ENCODE measurements around the gene COL8A1. TPM values are rescaled to one million over a fixed set of nuclear protein-coding genes. Genes with fewer than 3 reads are reported as not detected.

The COL8A1 gene
- total RNA-seq, 1 experiment from 2014 or later = 0.87 TPM

DNA sequence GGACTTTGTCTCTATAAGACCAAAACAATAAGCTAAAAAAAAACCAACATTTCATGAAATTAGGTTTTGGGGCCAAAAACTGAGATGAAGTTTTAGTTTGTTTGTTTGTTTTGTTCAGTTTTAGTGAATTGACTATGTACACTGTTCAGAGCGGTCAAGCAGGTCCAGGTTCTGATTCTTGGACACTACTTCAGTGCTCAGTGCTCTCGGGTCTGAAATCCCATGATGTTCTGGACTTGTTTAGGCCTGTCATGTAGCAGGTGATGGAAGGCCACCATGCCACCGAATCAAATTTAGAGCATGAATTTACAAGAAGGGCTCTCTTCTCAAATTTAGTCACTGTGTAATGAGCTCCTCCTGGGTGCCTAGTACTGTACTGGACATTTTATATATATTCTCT, 45.5 kb downstream of the COL8A1 start (continued):
- no peak for TF ChIP-seq NFE2L1 (CRISPR knock-in tag; IDR thresholded peaks at IDR 0.05)
- no peak for TF ChIP-seq SP1 (CRISPR knock-in tag; conservative IDR thresholded peaks at IDR 0.05)
- TF ChIP-seq, protein P1, sequence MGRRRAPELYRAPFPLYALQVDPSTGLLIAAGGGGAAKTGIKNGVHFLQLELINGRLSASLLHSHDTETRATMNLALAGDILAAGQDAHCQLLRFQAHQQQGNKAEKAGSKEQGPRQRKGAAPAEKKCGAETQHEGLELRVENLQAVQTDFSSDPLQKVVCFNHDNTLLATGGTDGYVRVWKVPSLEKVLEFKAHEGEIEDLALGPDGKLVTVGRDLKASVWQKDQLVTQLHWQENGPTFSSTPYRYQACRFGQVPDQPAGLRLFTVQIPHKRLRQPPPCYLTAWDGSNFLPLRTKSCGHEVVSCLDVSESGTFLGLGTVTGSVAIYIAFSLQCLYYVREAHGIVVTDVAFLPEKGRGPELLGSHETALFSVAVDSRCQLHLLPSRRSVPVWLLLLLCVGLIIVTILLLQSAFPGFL (CRISPR knock-in tag; IDR thresholded peaks at IDR 0.05; ENCODE audit: borderline replicate concordance) = no peak
- TF ChIP-seq ZNF121 (CRISPR knock-in tag; IDR thresholded peaks at IDR 0.05) = no peak

DNA sequence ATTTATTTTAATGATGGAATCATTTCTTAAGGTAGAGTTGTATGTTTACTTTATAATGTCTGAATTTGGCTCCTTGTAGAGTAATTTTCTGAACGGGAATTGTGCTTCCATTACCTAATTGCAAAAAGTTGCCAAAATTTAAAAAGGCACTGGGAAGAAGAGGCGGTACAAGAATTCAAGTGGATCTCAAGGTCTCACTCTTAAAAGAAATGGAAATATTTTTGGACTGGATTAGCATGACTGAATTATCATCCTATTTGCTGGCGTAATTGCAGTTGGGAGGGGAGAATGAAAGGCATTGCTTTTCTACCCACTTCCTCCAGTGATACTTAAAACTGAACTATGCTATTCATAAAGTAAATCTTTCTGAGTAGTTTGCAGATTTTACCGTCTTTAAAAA, 46.2 kb downstream of the COL8A1 start:
- Mint-ChIP-seq H3K4me1 (no peaks in the 10 kb centered on the region), H3K27ac (no peak overlapping the region), H3K4me3 (no peak overlapping the region), H3K9me3 (no peaks in the 10 kb centered on the region; the same call in 1 of the 2 replicates), H3K27me3 (ENCODE audit: low read depth) (no peaks in the 10 kb centered on the region), H3K36me3 (no peaks in the 10 kb centered on the region)
- CTCF ChIA-PET = interaction anchor here (1.3 kb wide), 1 partner anchor 153 kb away, joined by 3 read pairs; no protein-coding TSS in a partner anchor
- POLR2A ChIA-PET = no interaction called here
- DNase-seq (ENCODE audit: low spot score) = no peak
- no peak for ATAC-seq
- no peak for TF ChIP-seq ZNF219 (CRISPR knock-in tag; IDR thresholded peaks at IDR 0.05; ENCODE audit: borderline replicate concordance)
- TF ChIP-seq CREM (CRISPR knock-in tag; IDR thresholded peaks at IDR 0.05) = no peak
- no peak for TF ChIP-seq NFE2L1 (CRISPR knock-in tag; IDR thresholded peaks at IDR 0.05)
- TF ChIP-seq FOXK1 (CRISPR knock-in tag; IDR thresholded peaks at IDR 0.05) = no peak
- TF ChIP-seq NR3C1 (CRISPR knock-in tag; conservative IDR thresholded peaks at IDR 0.05; ENCODE audit: low read depth) = no peak
- TF ChIP-seq PRRX2 (CRISPR knock-in tag; IDR thresholded peaks at IDR 0.05) = no peak
- no peak for TF ChIP-seq KAT7 (CRISPR knock-in tag; IDR thresholded peaks at IDR 0.05; ENCODE audit: borderline replicate concordance)
- no peak for TF ChIP-seq TP53 (CRISPR knock-in tag; IDR thresholded peaks at IDR 0.05)
- no peak for TF ChIP-seq ETV6 (CRISPR knock-in tag; IDR thresholded peaks at IDR 0.05)
- TF ChIP-seq, protein P2, sequence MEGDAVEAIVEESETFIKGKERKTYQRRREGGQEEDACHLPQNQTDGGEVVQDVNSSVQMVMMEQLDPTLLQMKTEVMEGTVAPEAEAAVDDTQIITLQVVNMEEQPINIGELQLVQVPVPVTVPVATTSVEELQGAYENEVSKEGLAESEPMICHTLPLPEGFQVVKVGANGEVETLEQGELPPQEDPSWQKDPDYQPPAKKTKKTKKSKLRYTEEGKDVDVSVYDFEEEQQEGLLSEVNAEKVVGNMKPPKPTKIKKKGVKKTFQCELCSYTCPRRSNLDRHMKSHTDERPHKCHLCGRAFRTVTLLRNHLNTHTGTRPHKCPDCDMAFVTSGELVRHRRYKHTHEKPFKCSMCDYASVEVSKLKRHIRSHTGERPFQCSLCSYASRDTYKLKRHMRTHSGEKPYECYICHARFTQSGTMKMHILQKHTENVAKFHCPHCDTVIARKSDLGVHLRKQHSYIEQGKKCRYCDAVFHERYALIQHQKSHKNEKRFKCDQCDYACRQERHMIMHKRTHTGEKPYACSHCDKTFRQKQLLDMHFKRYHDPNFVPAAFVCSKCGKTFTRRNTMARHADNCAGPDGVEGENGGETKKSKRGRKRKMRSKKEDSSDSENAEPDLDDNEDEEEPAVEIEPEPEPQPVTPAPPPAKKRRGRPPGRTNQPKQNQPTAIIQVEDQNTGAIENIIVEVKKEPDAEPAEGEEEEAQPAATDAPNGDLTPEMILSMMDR (IDR thresholded peaks at IDR 0.05) = no peak
- no peak for TF ChIP-seq JUN (CRISPR knock-in tag; IDR thresholded peaks at IDR 0.05)
- TF ChIP-seq, protein P3, sequence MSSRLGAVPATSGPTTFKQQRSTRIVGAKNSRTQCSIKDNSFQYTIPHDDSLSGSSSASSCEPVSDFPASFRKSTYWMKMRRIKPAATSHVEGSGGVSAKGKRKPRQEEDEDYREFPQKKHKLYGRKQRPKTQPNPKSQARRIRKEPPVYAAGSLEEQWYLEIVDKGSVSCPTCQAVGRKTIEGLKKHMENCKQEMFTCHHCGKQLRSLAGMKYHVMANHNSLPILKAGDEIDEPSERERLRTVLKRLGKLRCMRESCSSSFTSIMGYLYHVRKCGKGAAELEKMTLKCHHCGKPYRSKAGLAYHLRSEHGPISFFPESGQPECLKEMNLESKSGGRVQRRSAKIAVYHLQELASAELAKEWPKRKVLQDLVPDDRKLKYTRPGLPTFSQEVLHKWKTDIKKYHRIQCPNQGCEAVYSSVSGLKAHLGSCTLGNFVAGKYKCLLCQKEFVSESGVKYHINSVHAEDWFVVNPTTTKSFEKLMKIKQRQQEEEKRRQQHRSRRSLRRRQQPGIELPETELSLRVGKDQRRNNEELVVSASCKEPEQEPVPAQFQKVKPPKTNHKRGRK (CRISPR knock-in tag; IDR thresholded peaks at IDR 0.05; ENCODE audit: borderline replicate concordance) = no peak
- TF ChIP-seq, protein P4, sequence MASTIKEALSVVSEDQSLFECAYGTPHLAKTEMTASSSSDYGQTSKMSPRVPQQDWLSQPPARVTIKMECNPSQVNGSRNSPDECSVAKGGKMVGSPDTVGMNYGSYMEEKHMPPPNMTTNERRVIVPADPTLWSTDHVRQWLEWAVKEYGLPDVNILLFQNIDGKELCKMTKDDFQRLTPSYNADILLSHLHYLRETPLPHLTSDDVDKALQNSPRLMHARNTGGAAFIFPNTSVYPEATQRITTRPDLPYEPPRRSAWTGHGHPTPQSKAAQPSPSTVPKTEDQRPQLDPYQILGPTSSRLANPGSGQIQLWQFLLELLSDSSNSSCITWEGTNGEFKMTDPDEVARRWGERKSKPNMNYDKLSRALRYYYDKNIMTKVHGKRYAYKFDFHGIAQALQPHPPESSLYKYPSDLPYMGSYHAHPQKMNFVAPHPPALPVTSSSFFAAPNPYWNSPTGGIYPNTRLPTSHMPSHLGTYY (CRISPR knock-in tag; IDR thresholded peaks at IDR 0.05) = no peak
- TF ChIP-seq, protein P5, sequence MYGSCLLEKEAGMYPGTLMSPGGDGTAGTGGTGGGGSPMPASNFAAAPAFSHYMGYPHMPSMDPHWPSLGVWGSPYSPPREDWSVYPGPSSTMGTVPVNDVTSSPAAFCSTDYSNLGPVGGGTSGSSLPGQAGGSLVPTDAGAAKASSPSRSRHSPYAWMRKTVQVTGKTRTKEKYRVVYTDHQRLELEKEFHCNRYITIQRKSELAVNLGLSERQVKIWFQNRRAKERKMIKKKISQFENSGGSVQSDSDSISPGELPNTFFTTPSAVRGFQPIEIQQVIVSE (CRISPR knock-in tag; IDR thresholded peaks at IDR 0.05; ENCODE audit: borderline replicate concordance) = no peak
- TF ChIP-seq, protein P6, sequence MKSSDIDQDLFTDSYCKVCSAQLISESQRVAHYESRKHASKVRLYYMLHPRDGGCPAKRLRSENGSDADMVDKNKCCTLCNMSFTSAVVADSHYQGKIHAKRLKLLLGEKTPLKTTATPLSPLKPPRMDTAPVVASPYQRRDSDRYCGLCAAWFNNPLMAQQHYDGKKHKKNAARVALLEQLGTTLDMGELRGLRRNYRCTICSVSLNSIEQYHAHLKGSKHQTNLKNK (CRISPR knock-in tag; IDR thresholded peaks at IDR 0.05) = no peak
- no peak for TF ChIP-seq CREB1 (CRISPR knock-in tag; IDR thresholded peaks at IDR 0.05)
- TF ChIP-seq, protein P7, sequence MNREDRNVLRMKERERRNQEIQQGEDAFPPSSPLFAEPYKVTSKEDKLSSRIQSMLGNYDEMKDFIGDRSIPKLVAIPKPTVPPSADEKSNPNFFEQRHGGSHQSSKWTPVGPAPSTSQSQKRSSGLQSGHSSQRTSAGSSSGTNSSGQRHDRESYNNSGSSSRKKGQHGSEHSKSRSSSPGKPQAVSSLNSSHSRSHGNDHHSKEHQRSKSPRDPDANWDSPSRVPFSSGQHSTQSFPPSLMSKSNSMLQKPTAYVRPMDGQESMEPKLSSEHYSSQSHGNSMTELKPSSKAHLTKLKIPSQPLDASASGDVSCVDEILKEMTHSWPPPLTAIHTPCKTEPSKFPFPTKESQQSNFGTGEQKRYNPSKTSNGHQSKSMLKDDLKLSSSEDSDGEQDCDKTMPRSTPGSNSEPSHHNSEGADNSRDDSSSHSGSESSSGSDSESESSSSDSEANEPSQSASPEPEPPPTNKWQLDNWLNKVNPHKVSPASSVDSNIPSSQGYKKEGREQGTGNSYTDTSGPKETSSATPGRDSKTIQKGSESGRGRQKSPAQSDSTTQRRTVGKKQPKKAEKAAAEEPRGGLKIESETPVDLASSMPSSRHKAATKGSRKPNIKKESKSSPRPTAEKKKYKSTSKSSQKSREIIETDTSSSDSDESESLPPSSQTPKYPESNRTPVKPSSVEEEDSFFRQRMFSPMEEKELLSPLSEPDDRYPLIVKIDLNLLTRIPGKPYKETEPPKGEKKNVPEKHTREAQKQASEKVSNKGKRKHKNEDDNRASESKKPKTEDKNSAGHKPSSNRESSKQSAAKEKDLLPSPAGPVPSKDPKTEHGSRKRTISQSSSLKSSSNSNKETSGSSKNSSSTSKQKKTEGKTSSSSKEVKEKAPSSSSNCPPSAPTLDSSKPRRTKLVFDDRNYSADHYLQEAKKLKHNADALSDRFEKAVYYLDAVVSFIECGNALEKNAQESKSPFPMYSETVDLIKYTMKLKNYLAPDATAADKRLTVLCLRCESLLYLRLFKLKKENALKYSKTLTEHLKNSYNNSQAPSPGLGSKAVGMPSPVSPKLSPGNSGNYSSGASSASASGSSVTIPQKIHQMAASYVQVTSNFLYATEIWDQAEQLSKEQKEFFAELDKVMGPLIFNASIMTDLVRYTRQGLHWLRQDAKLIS (CRISPR knock-in tag; IDR thresholded peaks at IDR 0.05; ENCODE audit: borderline replicate concordance) = no peak
- TF ChIP-seq, protein P8, sequence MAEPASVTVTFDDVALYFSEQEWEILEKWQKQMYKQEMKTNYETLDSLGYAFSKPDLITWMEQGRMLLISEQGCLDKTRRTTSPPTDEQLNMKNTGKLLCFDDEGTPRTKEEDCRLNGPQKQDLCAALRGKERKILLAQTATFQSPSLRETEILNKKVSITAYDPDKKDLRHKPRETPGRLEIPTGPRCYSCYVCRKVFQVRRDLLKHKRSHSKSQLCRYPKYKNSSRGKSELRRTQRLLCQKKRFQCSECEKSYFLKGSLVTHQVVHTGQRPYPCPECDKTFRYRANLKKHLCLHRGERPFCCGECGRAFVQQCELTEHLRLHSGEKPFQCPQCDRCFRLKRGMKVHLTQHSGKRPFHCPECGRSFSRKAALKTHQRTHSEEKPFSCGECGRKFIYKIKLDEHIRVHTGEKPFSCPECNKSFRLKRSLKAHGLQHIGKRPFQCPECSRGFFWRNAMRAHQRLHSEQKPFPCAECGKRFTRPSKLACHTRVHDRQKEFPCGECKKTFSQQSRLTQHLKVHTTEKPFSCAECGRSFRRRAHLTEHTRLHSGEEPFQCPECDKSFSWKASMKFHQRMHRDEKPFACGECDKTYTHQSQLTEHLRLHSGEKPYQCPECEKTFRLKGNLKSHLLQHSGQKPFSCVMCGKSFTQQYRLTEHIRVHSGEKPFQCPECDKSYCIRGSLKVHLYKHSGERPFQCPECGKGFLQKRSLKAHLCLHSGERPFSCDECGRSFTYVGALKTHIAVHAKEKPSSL (CRISPR knock-in tag; conservative IDR thresholded peaks at IDR 0.05) = no peak
- TF ChIP-seq, protein P9, sequence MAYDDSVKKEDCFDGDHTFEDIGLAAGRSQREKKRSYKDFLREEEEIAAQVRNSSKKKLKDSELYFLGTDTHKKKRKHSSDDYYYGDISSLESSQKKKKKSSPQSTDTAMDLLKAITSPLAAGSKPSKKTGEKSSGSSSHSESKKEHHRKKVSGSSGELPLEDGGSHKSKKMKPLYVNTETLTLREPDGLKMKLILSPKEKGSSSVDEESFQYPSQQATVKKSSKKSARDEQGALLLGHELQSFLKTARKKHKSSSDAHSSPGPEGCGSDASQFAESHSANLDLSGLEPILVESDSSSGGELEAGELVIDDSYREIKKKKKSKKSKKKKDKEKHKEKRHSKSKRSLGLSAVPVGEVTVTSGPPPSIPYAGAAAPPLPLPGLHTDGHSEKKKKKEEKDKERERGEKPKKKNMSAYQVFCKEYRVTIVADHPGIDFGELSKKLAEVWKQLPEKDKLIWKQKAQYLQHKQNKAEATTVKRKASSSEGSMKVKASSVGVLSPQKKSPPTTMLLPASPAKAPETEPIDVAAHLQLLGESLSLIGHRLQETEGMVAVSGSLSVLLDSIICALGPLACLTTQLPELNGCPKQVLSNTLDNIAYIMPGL (CRISPR knock-in tag; IDR thresholded peaks at IDR 0.05) = no peak

Measured in WTC11 (cell line).